ENCODE data around the gene KRTAP21-3. TPM values are rescaled to one million over a fixed set of nuclear protein-coding genes. Genes with fewer than 3 reads are reported as not detected.

Gene KRTAP21-3
- total and polyA plus RNA-seq, 2 donors (not counting 3 experiments of a cell fraction or from before 2014, with no cell fraction given): not detected

DNA sequence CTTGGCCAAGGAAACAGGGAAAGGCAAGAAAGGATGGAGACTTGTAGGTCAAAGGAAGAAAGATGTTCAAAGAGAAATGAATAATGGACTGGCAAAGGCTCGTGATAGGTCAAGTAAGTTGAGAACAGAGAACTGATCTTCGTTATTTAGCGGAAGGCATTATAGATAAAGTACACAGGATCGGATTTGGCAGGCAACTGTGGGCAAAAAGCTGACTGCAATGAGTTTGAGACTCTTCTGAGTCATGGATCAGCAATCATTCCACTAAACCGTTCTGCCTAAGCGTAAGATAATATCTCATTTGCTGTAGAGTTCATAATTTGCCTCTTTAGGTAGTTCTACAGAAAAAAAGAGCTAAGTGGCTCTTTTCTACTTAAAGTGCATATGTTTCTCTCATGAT, 34.1 kb downstream of the KRTAP21-3 start:
- no peaks in the 10 kb centered on the region for H3K27me3 ChIP-seq (ENCODE audit: control insufficient read depth in 2 of 2, insufficient read depth in 2 of 2, low read length in 2 of 2)
- H3K79me2 ChIP-seq (ENCODE audit: control insufficient read depth, insufficient read depth, low read length): no peaks in the 10 kb centered on the region
- FAIRE-seq: no peak
- H3K27ac ChIP-seq (ENCODE audit: insufficient read depth, low read depth, low read length): no peak overlapping the region
- no peaks in the 10 kb centered on the region for H4K20me1 ChIP-seq (replicated peaks; ENCODE audit: control insufficient read depth, extremely low read depth, insufficient read depth, low read length)
- H3K4me2 ChIP-seq (ENCODE audit: insufficient read depth, low read length): no peak overlapping the region
- no peak overlapping the region for H3K9ac ChIP-seq (replicated peaks; ENCODE audit: extremely low read depth, insufficient read depth, low read length)
- no TSS peak for BruUV-seq (replicated peaks)
- intact Hi-C loops (cut with micrococcal nuclease): no loop called here
- no peak for TF ChIP-seq CTCF (IDR thresholded peaks at IDR 0.05; ENCODE audit: extremely low read depth in 1 of 2, insufficient read depth in 1 of 2, low read depth in 1 of 2, low read length in 2 of 2)
- TF ChIP-seq GATA2 (IDR thresholded peaks at IDR 0.05; ENCODE audit: insufficient read depth, insufficient read length, low read depth, low read length): no peak
- no peak for TF ChIP-seq EZH2 (IDR thresholded peaks at IDR 0.05; ENCODE audit: borderline replicate concordance, low read depth, low read length, severe bottlenecking)
- TF ChIP-seq, protein P1, sequence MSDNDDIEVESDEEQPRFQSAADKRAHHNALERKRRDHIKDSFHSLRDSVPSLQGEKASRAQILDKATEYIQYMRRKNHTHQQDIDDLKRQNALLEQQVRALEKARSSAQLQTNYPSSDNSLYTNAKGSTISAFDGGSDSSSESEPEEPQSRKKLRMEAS (IDR thresholded peaks at IDR 0.05; ENCODE audit: insufficient read depth, insufficient read length): no peak
- TF ChIP-seq POLR2A (IDR thresholded peaks at IDR 0.05; ENCODE audit: low read depth, low read length): no peak
- no peak for TF ChIP-seq FOS (IDR thresholded peaks at IDR 0.05; ENCODE audit: borderline replicate concordance, insufficient read depth, low read length)
- TF ChIP-seq JUN (IDR thresholded peaks at IDR 0.05; ENCODE audit: borderline replicate concordance, insufficient read depth, insufficient read length, low read depth): no peak
- TF ChIP-seq POLR2AphosphoS5 (IDR thresholded peaks at IDR 0.05; ENCODE audit: insufficient read depth, low read depth, low read length): no peak
- H2AFZ ChIP-seq (ENCODE audit: low read depth, low read length): no peak overlapping the region
- CTCF ChIA-PET: no interaction called here
- no peak for DNase-seq (ENCODE audit: low read depth, low spot score)
- dilution Hi-C loops (cut with MboI; ENCODE audit: extremely low pct_ligation_motif_present, low sequenced_read_pairs): no loop called here
- H3K9me3 ChIP-seq (replicated peaks; ENCODE audit: control insufficient read depth, insufficient read depth, low read length): peaks cover 3% of the 10 kb centered on the region
- H3K4me3 ChIP-seq (replicated peaks in 1 of 3; ENCODE audit: insufficient read depth in 1 of 3, low read depth in 1 of 3, low read length in 3 of 3): no peak overlapping the region
- POLR2A ChIA-PET: no interaction called here
- H3K9me1 ChIP-seq (replicated peaks; ENCODE audit: control insufficient read depth, extremely low read depth, insufficient read depth, low read length): no peaks in the 10 kb centered on the region
- no peaks in the 10 kb centered on the region for H3K36me3 ChIP-seq (ENCODE audit: control insufficient read depth in 2 of 2, extremely low read depth in 1 of 2, insufficient read depth in 2 of 2, low read length in 2 of 2)
- no peaks in the 10 kb centered on the region for H3K4me1 ChIP-seq (ENCODE audit: control insufficient read depth, extremely low read depth, insufficient read depth, low read length)
